GM21576 (cell line): ENCODE results near the gene REXO1.
"Not testable (repeated sequence)": the region's sequence is repeated elsewhere in the genome, so short reads cannot be mapped to it uniquely, and the experiment has no call there.

Experiments used
- ATAC-seq: cut with Tn5 transposase; IDR thresholded peaks from one replicate; pipeline ENCODE4 v1.9.1; 2021; ENCODE audit warnings: mild to moderate bottlenecking, moderate library complexity; ENCODE audit not compliant: unreplicated experiment

The REXO1 gene, protein sequence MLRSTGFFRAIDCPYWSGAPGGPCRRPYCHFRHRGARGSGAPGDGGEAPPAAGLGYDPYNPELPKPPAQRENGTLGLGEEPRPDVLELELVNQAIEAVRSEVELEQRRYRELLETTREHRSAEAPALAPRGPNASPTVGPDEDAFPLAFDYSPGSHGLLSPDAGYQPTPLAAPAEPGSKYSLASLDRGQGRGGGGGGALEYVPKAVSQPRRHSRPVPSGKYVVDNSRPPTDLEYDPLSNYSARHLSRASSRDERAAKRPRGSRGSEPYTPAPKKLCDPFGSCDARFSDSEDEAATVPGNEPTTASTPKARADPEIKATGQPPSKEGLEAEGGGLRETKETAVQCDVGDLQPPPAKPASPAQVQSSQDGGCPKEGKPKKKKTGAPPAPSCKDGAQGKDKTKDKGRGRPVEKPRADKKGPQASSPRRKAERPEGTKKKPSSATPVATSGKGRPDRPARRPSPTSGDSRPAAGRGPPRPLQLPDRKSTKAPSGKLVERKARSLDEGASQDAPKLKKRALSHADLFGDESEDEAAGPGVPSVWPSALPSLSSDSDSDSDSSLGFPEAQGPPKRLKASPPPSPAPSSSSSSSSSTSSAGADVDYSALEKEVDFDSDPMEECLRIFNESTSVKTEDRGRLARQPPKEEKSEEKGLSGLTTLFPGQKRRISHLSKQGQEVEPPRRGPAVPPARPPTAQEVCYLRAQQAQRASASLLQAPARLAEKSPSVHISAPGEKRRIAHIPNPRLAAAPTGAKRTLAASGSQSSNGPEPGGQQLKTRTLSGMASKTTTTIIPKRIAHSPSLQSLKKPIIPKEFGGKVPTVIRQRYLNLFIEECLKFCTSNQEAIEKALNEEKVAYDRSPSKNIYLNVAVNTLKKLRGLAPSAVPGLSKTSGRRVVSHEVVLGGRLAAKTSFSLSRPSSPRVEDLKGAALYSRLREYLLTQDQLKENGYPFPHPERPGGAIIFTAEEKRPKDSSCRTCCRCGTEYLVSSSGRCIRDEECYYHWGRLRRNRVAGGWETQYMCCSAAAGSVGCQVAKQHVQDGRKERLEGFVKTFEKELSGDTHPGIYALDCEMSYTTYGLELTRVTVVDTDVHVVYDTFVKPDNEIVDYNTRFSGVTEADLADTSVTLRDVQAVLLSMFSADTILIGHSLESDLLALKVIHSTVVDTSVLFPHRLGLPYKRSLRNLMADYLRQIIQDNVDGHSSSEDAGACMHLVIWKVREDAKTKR

DNA sequence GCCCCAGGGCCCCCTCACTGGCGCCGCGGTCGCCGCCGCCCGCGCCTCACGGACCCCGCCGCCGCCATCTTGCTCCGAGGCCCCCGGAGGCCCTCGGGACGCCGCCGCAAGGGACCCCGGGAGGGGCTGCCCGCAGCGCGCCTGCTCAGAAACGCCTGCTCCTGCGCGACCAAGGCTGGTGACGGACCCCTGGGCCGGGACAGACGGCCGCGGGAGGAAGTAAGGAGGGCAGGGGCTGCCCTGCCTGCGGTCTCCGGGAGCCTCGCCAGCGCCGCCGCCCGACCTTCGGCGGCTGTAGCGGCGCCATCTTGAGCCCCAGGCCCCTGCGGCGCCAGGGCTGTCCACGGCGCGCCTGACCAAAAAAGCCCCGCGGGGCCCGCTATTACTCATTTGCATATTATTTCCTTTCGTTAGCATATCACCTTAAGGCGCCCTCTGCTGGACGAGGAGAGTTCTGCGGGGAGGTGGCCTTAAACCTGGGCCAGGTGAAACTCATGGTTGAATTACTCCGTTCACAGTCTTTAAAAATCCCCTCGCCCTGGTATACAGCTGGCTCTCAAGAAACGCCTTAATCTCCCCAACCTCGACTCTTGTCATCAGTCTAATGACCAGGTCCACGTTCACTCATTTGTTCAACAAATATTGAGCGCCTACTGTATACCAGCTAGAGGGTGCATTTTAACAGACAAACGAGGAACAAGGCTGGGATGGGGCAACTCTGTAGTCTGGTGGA, at the start of gene REXO1:
TSS of gene REXO1 (minus strand) at position 85 of the 733 bp plus-strand sequence. CDS start 125 bp downstream, outside the sequence.
- peak; percentile 51 for ATAC-seq

DNA sequence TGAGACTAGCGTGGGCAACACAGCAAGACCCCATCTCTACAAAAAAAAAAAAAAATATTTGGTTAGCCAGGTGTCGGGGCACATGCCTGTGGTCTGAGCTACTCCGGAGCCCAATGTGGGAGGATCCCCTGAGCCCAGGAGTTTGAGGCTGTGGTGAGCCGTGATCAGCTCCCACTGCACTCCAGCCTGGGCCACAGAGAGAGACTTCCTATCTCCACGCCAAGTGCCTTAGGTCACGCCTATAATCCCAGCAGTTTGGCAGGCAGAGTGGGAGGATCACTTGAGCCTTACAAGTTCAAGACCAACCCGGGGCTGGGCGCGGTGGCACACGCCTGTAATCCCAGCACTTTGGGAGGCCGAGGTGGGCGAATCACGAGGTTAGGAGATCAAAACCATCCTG, 48.2 kb upstream of the REXO1 start:
- ATAC-seq, result no peak

DNA sequence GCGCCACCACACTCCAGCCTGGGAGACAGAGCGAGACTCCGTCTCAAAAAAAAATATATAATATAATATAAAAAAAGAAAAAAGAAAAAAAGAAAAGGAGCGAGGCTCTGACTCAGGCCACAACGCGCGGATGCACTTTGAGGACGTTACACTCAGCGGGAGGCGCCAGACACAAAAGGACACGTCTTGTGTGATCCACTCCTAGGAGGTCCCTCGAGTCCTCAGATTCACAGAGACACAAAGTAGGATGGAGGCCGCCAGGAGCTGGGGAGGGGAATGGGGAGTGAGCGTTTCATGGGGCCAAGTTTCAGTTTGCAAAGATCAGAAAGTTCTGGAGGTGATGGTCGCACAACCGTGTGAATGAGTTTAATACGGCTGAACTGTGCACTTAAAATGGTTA, 45.5 kb upstream of the REXO1 start:
- no peak for ATAC-seq

DNA sequence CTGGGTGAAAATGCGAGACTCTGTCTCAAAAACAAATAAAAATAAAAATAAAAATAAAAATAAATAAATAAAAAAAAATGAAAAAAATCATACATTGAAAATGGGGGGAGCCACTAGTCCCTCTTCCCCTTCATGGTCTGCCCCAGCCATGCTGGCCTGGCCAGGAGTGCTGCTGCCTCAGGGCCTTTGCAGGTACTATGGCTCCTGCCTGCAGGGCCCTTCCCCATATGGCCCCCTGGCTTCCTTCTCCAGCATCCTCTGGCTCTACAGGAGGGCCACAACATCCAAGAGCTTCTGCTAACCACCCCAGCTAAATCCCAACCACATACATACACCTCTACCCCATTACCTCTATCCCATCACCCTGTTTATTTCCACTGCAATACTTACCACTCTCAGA, 41.6 kb upstream of the REXO1 start:
- no peak for ATAC-seq

DNA sequence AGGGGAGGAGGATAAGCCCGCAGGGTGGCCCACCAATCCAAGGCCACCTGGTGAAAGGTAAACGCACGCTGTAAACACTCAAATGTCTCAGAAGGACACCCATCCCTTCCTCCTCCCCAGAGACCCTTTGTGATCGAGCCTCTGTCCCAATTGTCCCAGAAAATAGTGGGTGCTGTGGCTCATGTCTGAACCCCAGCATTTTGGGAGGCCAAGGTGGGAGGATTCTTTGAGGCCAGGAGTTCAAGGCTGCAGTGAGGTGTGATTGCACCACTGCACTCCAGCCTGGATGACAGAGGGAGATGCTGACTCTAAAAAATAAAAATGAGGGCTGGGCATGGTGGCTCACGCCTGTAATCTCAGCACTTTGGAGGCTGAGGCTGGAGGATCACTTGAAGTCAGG, 40.1 kb upstream of the REXO1 start:
- no peak for ATAC-seq

DNA sequence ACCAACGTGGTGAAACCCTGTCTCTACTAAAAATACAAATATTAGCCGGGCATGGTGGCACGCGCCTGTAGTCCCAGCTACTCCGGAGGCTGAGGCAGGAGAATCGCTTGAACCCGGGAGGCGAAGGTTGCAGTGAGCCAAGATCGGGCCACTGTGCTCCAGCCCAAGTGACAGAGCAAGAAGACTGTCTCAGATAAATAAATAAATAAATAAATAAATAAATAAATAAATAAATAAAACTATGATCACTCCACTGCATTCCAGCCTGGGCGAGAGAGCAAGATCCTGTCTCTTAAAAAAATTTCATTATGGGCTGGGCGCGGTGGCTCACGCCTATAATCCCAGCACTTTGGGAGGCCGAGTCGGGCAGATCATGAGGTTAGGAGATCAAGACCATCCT, 38.1 kb upstream of the REXO1 start:
- not testable (repeated sequence) for ATAC-seq

DNA sequence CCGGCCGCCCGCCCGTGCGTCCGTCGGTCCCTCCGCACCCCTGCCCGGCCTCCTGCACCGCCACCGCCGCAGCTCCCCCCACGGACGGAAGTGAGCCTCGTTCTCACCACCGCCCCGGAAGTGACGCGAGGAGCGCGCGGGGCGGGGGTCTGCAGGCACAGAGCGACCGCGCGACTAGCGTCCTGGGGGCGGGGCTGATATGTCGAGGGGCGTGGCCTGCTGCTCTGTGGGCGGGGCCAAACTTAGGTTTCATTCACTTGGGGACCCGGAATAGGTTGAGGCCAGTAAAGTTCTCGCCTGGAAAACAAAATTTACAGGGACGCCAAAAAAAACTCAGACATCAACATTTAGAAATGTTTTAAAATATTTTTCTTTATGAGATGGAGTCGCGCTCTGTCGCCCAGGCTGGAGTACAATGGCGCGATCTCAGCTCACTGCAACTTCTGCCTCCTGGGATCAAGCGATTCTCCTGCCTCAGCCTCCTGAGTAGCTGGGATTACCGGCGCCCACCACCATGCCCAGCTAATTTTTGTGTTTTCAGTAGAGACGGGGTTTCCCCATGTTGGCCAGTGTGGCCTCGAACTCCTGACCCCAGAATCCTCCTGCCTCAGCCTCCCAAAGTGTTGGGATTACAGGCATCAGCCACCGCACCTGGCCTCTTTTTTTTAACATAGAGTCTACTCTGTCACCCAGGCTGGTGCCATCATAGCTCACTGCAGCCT, 37.3 kb upstream of the REXO1 start, which contains the start of gene ABHD17A:
TSS of gene ABHD17A (minus strand) at position 99 of the 722 bp plus-strand sequence. CDS start 3,930 bp downstream, outside the sequence.
- ATAC-seq, result peak; percentile 64

DNA sequence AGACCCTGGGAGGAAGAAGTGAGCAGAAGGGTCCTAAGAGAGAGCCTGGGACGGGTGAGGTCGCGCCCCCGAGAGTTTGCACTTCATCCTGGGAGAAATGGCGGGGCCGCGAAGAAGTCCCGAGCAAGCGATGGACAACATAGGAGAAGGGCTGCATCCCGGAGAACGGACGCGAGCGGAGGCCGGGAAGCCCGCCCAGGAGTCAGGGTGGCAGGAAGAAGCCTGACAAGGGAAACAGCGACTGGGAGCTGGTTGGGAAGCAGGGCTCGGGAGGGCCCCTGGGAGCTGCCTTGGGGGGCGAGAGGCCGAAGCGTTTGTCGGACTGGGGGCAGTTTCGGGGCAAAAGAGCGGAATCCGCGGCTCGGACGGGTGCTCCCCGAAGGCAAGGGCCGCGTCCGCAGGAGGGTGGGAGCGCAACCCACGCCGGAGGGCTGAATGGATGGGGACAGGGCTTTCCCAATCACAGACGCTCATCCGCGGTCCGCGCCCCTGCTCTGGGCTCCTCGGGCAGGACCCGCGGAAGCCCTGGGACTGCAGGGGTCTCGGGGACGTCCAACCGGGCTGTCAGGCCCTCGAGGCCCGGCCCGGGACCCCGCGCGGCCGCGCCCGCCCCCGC, 36.5 kb upstream of the REXO1 start:
- no peak for ATAC-seq

DNA sequence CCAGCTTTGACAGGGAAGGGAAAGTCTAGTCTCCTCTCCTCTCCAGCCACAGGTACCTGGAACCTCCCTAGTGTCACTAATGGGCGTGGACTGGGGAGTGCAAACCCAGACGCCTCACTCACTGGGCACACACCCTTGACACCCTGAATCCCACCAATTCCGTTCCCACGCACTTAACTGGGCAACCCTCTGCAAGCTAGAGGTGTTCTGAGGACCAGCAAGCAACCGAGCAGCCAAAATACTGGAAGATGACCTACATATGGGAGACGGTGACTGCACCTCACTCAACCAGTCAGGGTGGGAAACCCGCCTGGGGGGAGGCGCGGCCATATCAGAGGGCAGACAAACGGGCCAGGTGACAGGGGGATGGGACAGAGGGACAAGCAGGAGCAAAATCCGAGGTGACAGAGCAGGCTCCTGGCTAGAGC, 36.0 kb upstream of the REXO1 start:
- ATAC-seq, result no peak

DNA sequence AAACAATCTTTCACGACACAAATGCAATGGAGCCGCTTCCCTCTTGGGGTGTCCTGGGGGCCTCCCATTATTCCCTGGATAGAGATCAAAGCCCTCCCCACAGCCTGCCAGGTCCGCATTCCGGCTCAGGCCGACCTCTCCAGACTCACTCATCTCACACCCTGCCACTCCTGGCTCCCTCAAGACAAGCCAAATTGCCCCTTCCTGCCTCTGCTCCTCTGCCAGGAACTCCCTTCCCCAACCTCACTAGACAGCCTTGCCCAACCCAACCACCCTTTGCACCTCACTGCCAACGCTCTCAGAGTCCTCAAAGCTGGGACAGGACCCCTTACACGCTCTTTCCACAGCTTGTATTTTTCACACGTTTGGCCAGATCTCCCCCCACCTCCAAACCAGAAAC, 35.5 kb upstream of the REXO1 start:
- ATAC-seq, result no peak

DNA sequence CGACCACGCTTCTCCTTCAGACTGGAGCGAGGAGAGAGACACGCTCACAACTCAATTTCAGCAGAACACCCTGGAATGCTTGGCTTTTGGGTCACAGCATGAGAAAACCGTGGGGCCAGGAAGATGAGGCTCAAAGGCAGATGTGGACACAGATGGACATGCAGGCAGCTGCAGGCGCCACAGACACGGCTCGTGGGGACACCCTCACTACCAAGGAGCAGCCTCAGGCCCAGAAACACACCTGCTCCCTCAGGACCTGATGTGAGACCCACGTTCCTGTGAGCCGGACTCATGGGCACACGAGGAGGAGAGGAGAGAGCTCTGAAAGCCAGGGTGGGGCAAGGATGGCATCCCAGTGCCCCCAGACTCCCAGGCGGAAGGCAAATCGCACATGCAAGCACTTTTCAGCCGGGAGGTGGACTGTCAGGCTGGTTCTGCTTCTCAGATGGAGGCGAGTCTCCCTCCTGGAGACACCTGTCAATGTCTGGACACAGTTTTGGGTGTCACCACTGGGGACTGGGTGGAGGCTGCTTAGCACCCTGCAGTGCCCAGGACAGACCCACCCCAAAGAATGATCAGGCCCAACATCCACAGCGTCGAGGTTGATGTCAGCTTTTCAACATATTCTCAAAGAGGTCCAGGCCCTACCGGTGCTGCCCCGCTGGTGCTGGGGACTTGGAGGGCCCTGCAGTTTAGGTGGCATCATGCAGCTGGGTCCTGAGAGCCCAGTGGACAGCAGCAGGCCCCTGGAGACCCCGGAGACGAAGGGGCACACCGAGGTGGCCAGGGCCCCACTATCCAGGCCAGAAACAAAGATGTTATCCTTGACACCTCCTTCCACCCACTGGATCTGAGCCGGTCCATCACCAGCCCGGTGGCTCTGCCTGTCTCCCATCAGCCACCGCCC, 34.8 kb upstream of the REXO1 start:
- ATAC-seq, result no peak

DNA sequence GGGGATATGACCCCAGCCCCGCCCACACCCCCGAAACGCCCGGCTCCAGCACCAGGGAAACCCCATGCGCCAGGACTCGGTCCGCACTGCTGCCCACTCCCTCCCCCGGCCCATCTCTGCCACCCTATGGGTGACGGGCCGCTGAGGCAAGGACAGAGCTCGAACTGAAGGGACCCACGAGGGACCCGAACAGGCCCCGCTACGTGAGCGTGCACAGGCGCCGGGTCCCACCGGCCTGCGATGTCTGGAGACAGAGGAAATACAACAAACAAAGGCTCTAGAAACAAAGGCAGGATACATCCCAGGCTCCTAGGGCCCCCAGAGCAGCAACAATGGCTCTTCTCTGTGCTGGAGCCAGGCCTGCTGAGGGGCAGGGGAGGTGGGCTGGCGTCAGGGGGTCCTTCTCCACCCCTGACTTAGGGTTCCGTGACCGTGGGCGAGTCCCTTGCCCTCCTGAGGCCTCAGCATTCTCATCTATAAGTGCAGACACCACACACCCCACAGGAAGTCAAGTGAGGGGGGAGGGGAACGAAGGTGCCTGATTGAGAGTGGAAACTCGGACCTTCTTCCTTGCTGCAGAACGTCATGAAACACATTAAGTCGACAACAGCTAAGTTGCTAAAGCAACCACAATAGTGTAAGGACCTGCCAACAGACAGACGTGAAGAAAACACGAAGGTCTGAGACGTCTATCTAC, 34.0 kb upstream of the REXO1 start:
- no peak for ATAC-seq

DNA sequence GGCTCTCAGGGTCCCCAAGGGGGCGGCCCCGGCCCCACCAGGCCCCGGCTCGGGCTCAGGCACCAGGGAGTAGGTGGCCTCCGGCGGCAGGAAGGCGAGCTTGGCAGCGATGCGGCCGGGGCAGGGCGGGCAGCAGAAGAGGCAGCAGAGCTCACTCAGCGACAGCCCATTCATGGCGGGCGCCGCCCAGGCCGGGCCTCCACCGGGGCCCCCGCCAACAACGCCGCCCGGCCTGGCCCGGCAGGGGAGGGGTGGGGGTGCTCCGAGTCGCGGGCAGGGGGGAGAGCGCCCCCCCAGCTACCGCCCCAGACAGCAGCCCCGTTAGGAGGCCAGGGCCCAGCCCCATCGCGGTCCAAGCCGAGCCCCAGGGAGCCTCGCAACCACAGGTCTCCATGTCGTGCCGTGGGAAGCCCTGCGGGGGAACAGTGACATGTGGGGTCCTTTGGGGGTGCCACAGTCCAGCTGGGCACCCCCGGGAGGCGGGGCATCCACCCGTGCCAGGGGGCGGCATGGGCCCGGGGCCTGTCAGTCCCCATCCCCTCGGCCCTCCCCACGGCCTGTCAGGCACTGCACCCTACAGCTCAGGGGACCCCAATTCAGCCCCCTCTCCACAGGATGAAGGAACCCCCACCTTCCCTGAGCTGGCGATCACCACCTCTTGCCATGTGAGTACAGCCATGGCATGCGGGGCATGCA, 33.3 kb upstream of the REXO1 start:
- not testable (repeated sequence) for ATAC-seq

DNA sequence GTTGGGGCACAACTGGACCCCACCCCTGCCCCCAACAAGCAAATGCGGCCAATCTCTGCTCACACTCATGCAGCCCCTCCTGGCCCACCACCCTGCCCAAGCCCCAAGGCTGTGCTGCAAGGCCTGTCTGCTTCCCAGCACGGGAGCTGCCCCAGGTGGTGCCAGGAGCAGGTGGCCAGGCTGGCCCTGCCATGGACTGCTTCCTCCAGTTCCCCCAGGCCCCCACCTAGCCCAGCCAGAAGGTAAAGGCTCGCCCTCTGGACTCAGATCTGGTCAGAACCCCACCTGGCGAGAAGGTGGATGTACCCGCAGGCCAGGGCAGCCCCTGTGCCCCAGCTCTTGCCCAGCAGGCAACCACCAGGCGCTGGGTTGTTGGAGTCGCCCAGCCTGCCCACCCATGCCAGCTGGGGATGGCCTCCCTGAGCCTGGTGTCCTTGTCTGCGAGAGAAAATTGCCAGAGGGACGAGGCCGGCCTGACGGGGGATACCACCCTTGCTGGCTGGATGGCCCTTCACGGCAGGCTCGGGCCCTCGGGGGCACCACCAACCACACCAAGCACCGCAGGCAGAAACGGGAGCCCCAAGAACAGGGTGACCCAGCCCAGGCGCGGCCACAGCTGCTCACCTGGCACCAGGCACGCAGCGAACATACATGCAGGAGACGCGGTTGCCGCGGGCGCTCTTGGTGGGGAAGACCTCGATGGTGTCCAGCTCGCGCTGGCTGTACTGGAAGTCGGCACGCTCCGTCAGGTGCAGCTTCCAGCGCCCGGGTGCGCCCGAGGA, 32.5 kb upstream of the REXO1 start:
- ATAC-seq, result no peak

DNA sequence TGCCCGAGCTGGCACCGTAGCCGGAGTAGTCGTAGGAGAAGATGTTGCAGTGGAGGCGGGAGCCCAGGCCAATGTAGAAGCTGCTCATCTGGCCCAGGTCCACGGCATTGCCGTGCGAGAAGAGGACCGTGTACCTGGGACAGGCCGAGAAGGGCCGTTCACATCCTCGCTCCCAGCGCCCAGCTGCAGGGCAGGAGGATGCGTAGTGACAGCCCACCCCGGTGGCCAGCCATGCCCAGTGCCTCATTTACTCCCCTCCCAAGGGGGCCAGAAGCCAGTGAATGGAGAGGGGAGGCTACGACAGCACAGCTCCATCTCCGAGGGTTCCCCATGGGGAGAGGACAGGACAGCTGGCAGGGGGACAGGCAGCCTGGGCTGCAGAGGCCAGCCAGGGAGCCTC, 31.7 kb upstream of the REXO1 start:
- not testable (repeated sequence) for ATAC-seq

DNA sequence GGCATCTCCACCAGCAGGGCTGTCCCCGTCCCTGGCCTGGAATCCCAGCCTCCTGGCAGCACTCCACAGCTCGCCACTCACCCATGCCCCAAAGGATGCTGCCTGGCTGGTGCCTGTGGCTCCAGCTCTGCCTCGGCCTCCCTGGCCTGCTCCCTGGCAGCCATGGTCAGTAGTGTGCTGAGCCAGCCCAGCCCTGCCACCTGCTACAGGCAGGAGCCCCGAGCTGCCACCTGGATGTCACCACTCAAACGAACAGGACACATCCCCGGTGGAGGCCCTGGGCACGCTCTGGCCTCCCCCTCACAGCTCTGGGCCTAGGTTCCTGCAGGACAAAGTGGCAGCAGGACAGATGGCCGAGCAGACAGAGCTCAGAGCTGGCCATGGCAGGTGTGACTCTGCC, 30.3 kb upstream of the REXO1 start:
- not testable (repeated sequence) for ATAC-seq
